ENCODE data around the gene DAO. TPM values are rescaled to one million over a fixed set of nuclear protein-coding genes. Genes with fewer than 3 reads are reported as not detected.
A peak's percentile ranks its signal among the peaks of the same experiment; 100 is the strongest.

Gene DAO
- total RNA-seq (ENCODE audit: unreplicated experiment) = 0.41 TPM
- long read RNA-seq, partial matches to known transcripts = 0 of 2 reads
- long read RNA-seq, other reads (novel, unspliced or antisense) = 2 of 2 reads

DNA sequence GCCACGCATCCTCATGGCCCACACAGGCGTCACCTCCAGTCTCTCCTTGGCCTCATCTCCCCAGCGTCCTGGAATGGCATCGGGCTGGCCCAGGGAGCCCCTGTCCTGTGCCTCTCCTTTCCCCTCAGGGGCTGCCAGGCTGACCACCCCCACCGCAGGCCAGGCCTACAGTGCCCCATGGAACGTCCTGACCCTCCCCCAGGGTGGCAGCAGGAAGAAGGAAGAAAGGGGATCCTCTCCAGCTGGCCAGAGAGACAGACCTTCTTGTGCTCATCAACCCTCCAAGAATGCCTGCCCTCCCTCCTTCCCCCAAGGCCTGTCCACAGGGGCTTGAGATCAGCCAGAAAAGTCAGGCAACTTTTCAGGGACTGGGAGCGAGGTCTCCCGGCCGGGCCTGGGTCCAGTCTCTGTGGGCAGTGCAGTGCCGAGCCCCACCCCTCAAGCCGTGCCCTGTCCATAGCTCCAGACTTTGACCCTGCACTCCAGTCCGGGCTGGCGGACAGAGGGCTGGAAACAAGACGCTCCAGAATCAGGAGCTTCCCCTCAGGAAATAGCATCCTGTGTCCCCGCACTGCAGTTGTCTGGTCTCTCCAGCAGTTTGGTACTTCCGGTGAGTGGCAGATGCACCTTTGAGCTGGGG is at the start of gene DAO:
Gene DAO, plus strand, starts transcription at position 478 of the 640 bp plus-strand sequence. CDS start 4,915 bp downstream, outside the sequence.
- H3K27ac Mint-ChIP-seq (ENCODE audit: unreplicated experiment) = no peak within 1 kb of the TSS
- H3K9me3 Mint-ChIP-seq (ENCODE audit: unreplicated experiment) = no peaks in the 10 kb centered on the region
- H3K36me3 Mint-ChIP-seq (ENCODE audit: low read depth, unreplicated experiment) = no peaks in the 10 kb centered on the region
- peaks cover 9% of the 10 kb centered on the region for H3K4me1 Mint-ChIP-seq (ENCODE audit: unreplicated experiment)
- TF ChIP-seq CTCF (IDR thresholded peaks at IDR 0.05; ENCODE audit: unreplicated experiment) = no peak
- no peak for DNase-seq (ENCODE audit: low spot score)
- H3K27me3 Mint-ChIP-seq (ENCODE audit: unreplicated experiment) = peaks cover 3% of the 10 kb centered on the region
- H3K4me3 Mint-ChIP-seq (ENCODE audit: unreplicated experiment) = no peak within 1 kb of the TSS

DNA sequence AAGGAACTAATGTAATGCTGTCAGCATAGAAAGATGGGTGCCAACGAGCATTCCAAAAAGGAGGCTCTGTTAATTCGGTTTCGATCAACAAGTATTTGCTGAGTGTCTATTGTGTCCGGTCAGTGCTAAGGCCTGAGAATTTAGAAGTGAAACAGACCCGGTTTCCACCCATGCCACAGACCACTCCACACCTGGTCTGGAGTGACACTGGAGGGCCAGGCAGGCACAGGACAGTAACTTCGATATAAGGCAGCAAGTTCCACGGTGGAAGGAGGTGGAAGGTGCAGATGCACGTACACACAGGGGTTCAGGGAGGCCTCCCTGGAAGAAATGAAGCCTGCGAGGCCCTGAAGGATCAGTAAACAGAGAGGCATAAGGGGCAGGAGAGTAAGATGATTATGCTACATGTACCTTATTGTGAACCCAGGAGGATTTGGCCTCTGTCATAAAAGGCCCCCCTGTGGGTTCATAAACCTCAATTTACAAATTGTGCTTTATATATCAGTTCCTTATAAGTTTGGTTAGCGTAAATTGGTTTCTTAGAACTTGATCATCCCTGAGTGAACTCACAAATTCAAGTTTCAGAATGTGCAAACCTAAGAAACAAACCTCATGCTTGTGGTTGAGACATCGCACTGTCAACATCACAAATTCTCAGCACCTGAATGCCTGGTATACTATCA is 48.4 kb upstream of the DAO start:
- peaks cover 44% of the 10 kb centered on the region for H3K4me1 Mint-ChIP-seq (ENCODE audit: unreplicated experiment)
- DNase-seq (ENCODE audit: low spot score) = no peak
- H3K4me3 Mint-ChIP-seq (ENCODE audit: unreplicated experiment) = no peak overlapping the region
- H3K27me3 Mint-ChIP-seq (ENCODE audit: unreplicated experiment) = no peaks in the 10 kb centered on the region
- TF ChIP-seq CTCF (IDR thresholded peaks at IDR 0.05; ENCODE audit: unreplicated experiment) = no peak
- H3K9me3 Mint-ChIP-seq (ENCODE audit: unreplicated experiment) = no peaks in the 10 kb centered on the region
- H3K36me3 Mint-ChIP-seq (ENCODE audit: low read depth, unreplicated experiment) = peaks cover 51% of the 10 kb centered on the region
- H3K27ac Mint-ChIP-seq (ENCODE audit: unreplicated experiment) = no peak overlapping the region

DNA sequence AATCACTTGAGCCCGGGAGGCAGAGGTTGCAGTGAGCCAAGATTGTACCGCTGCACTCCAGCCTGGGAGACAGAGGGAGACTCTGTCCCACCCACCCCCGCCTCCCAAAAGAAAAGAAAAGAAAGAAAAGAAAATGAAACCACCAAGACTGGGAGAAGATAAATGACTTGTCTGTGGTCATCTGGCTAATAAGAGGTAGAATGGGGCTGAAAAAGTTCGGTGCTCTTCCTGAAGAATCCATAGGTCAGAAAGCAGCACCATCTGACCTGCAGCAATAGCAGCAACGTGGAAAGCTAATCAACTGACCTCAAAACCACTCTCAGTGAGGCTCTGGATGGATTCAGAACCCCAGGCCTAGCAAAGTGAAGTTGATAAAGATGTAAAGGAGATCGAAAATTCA is 47.7 kb upstream of the DAO start:
- Mint-ChIP-seq H3K36me3 (ENCODE audit: low read depth, unreplicated experiment) (peaks cover 48% of the 10 kb centered on the region), H3K4me1 (ENCODE audit: unreplicated experiment) (peaks cover 40% of the 10 kb centered on the region), H3K4me3 (ENCODE audit: unreplicated experiment) (no peak overlapping the region), H3K27me3 (ENCODE audit: unreplicated experiment) (no peaks in the 10 kb centered on the region), H3K9me3 (ENCODE audit: unreplicated experiment) (no peaks in the 10 kb centered on the region), H3K27ac (ENCODE audit: unreplicated experiment) (no peak overlapping the region)
- no peak for TF ChIP-seq CTCF (IDR thresholded peaks at IDR 0.05; ENCODE audit: unreplicated experiment)
- no peak for DNase-seq (ENCODE audit: low spot score)

GRCh38 chr12:108832730-108833354 is 47.0 kb upstream of the DAO start:
- no peaks in the 10 kb centered on the region for H3K9me3 Mint-ChIP-seq (ENCODE audit: unreplicated experiment)
- H3K27me3 Mint-ChIP-seq (ENCODE audit: unreplicated experiment) = no peaks in the 10 kb centered on the region
- peak overlapping the region; percentile 21 for H3K27ac Mint-ChIP-seq (ENCODE audit: unreplicated experiment)
- TF ChIP-seq CTCF (IDR thresholded peaks at IDR 0.05; ENCODE audit: unreplicated experiment) = no peak
- H3K4me3 Mint-ChIP-seq (ENCODE audit: unreplicated experiment) = peak overlapping the region; percentile 54
- peaks cover 48% of the 10 kb centered on the region for H3K36me3 Mint-ChIP-seq (ENCODE audit: low read depth, unreplicated experiment)
- DNase-seq (ENCODE audit: low spot score) = no peak
- peaks cover 40% of the 10 kb centered on the region for H3K4me1 Mint-ChIP-seq (ENCODE audit: unreplicated experiment)

Measured in endothelial cell (in vitro differentiated cells).